Fibroblast of skin of right quadriceps (primary cell): ENCODE data around the gene LIMS4.
"Not testable (repeated sequence)": the region's sequence is repeated elsewhere in the genome, so short reads cannot be mapped to it uniquely, and the experiment has no call there.

Source experiments
- DNase-seq: peaks from one replicate; pipeline ENCODE4 v3.0.0-alpha.2; 2013

LIMS4 gene

GRCh38 chr2:110449127-110449947 lies 23.3 kb downstream of the LIMS4 start:
- not testable (repeated sequence) for DNase-seq

- DNase-seq, result not testable (repeated sequence)
Observed at GRCh38 chr2:110446644-110447043, 26.0 kb downstream of the LIMS4 start.

DNA sequence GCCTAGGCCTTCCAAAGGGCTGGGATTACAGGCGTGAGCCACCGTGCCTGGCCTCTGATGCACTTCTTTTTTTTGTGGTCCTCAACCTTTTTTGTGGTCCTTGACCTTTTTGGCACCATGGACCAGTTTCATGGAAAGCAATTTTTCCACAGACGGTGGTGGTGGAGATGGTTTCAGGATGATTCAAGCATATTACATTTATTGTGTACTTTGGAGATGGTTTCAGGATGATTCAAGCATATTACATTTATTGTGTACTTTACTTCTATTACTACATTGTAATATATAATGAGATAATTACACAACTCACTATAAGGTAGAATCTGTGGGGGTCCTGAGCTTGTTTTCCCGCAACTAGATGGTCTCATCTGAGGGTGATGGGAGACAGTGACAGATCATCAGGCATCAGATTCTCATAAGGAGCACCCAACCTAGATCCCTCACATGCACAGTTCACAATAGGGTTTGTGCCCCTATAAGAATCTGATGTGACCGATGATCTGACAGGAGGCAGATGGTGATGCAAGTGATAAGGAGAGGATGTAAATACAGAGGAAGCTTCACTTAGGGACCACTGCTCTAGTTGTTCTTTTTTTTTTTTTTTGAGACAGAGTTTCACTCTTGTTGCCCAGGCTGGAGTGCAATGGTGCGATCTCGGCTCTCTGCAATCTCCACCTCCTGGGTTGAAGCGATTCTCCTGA lies 29.2 kb downstream of the LIMS4 start:
- not testable (repeated sequence) for DNase-seq

GRCh38 chr2:110441905-110442304 lies 30.7 kb downstream of the LIMS4 start:
- not testable (repeated sequence) for DNase-seq

DNA sequence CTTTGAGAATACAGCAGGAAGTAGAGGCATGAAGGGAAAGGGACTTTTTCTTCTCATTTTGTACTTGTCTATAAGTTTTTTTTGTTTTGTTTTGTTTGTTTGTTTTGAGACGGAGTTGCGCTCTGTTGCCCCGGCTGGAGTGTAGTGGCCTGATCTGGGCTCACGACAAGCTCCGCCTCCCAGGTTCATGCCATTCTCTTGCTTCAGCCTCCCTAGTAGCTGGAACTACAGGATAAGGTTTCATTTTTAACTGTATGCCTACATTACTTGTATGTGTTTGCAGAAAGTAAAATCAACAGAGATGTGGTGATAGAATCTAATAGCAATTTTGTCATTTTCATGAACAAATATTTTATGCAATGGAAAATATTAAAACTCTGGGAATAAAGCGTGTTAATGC lies 38.1 kb downstream of the LIMS4 start:
- DNase-seq, result not testable (repeated sequence)

GRCh38 chr2:110425725-110426124 lies 46.9 kb downstream of the LIMS4 start:
- not testable (repeated sequence) for DNase-seq

DNA sequence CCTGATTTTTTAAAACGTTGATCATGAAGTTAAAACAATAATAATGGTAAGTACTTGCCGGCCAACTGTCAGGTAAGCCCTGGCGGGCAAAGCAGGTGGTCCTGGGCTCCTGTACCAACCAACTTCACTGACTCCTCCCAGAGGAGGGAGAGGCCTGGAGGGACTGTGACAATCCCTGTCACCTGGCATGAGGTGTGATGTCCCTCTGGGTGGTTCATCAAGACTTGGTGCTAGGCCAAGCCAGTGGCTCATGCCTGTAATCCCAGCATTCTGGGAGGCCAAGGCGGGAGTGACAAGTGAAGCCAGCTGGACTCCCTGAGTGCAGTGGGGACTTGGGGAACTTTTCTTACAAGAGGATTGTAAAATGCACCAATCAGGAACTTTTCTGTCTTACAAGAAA lies 48.2 kb downstream of the LIMS4 start:
- not testable (repeated sequence) for DNase-seq

DNA sequence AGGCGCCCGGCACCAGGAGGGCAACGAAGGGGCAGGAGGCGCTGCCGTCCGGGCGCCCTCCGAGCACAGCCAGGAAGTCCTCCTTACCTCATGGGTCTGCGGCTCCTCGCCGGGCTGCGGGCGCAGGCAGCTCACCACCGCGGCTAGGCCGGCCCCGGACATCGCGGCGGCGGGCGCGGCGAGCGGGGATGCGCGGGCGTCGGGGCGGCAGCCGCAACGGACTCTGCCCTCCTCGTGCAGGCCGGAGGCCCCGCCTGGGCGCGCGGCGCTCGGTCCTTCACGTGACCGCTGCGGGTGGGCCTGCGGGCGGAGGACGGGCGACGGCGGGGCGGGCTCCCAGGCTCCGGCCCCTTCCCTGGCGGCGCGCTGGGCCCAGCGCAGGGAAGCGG lies 49.0 kb downstream of the LIMS4 start:
- not testable (repeated sequence) for DNase-seq

DNA sequence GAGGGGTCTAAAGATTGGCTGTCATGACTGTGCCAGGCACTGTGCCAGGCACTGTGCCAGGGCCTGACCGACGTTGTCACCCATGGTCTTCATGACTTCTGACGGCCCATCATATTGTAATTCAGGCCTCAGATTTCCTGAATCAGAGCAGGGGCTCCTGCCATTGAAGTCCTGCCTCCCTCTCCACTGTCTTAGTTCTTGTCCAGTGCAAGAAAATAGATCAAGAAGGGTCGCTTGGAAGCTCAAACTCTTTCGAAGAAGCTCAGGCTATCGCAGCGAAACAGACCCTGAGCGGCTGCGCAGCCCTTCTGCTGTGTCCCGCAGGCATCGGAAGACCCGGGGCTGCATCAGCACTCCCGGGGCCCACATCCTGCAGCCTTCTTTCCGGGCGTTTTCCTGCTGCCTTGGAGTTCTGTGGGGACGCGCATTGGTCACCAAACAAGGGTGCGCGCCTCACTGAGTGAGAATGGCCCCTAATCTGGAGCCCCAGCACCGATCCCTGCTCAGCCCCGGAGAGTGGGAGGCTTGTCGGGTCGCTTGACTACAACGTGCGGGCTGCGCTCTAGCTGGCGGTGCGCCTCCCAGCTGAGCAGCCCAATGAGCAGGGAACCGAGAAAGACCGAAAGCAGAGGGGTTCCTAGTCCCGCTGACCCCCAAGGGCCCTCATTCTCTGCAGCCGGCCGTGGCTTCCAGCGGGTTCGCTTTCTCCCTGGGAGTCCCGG lies 49.6 kb downstream of the LIMS4 start:
- not testable (repeated sequence) for DNase-seq

- not testable (repeated sequence) for DNase-seq
Observed at GRCh38 chr2:110420641-110421354, 51.8 kb downstream of the LIMS4 start.

DNA sequence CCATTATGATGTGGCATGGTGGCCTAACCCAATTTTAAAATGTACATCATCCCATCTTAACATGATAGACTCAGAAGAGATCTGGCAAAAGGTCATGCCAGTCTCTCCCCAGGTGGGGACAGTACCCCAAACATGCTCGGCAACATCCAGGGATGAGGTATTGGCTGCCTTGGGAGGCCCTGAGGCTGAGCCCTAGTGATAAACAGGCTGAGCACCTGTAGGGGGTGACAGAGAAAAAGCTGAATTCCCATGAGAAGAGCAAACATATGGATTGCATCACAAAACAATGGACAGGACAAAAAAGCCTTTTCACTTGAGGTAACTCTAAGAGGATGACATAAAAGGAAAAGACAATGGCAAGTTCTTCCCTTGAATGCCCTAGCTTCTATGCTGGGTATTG lies 65.5 kb downstream of the LIMS4 start:
- DNase-seq, result not testable (repeated sequence)

- DNase-seq, result not testable (repeated sequence)
Observed at GRCh38 chr2:110404988-110405387, 67.6 kb downstream of the LIMS4 start.

DNA sequence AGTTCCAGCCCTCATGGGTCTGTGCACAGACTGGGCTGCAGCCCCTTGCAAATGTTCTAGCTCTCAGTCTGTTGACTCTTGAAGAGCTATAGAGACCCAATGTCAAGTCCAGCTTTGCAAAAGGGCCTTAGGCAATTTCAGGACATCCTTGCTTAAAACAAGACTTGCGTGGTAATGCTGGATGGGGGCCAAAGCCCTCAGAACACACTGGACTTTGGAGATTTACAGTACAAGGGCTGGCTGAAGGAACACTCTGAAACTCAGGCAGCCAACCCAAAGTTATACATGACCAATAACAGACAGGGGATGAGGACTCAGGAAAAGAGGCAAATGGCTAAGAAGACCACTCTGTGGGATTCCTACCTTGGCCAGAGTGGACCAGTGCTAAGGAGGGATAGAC lies 68.4 kb downstream of the LIMS4 start:
- DNase-seq, result not testable (repeated sequence)

DNA sequence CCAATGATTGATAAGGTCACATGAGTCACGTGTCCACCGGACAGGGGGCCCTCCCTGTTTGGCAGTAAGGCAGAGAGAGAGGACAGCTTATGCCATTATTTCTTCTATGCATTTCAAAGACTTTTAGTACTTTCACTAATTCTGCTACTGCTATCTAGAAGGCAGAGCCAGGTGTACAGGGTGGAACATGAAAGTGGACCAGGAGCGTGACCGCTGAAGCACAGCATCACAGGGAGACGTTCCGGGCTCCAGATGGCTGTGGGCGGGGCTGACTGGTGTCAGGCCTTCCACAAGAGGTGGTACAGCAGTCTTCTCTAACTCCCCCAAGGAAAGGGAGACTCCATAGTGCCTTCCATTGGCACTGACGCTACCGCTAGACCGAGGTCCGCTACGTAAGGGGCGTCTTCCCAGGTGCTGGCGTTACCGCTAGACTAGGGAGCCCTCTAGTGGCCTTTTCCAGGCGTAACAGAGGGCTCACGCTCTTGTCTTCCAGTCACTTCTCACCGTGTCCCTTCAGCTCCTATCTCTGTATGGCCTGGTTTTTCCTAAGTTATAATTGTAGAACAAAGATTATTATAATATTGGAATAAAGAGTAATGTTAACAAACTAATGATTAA lies 71.5 kb downstream of the LIMS4 start:
- DNase-seq, result not testable (repeated sequence)

DNA sequence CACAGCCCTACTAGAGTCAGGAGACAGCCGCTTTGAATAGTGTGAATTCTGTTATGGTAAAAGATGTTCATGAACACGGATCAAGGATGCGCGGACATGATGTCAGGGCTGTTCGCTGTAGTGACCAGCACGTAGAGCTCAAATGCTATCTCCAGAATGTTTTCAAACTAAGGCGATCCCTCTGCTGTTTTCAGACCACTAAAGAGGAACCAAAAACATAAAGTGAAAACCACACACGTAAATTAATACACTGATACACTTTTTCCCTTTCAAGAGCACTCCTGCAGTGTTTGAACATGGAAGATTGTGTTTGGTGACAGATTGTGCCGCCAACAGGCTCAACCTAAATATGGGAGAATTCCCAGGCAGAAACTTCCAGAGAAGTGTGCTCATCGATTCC lies 73.2 kb downstream of the LIMS4 start:
- not testable (repeated sequence) for DNase-seq

DNA sequence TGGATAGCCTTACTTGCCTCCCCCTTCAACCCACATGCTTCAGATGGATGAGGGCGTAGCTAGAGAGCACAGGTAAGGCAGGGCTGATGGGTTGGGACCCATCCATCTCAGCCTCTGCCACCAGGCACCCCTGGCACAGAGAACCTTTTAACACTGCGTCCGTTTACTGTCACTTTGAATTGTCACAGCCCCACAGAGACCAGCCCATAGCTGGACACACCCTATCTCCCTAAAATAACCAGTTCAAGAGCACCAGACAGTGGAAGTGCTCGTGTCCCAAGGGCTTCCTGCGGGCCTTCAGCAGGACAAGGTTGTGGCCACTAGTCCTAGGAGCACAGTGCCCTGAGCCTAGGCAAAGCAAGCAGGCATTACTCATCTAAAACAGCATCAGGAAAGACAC lies 76.6 kb downstream of the LIMS4 start:
- DNase-seq, result not testable (repeated sequence)
